A673 (cell line): ENCODE data around the gene TRDN. TPM values are rescaled to one million over a fixed set of nuclear protein-coding genes. Genes with fewer than 3 reads are reported as not detected.

Source experiments
- BruUV-seq: library from RNA; stranded (reverse); fragments of 400-500 nt; replicated peaks from 2 replicates; lab custom pipeline; 2021; lab: Mats Ljungman, UMichigan
- CTCF ChIA-PET: fragments of 300-600 bp; sonication (Branson Sonifier 250); formaldehyde crosslinking; loops from one replicate; lab custom pipeline; 2022; ENCODE audit warnings: antibody characterized with exemption; lab: Charles Lee
- POLR2A ChIA-PET: fragments of 300-600 bp; sonication (Branson Sonifier 250); formaldehyde crosslinking; loops from one replicate; lab custom pipeline; 2022; ENCODE audit warnings: antibody characterized with exemption; ENCODE audit not compliant: low non-redundant PET; lab: Charles Lee
- DNase-seq: peaks from one replicate; pipeline ENCODE4 v3.0.0-alpha.2; 2015; ENCODE audit warnings: low spot score
- H3K27ac ChIP-seq: fragments of 200-600 bp; sonication (generic); 2 replicates; pipeline ENCODE4 v1.5.1; 2016; ENCODE audit warnings: mixed run types, low read depth, mild to moderate bottlenecking, mixed read lengths, antibody characterized with exemption, low read length; ENCODE audit not compliant: poor library complexity, severe bottlenecking
- H3K27me3 ChIP-seq: fragments of 200-600 bp; sonication (generic); replicated peaks from 2 replicates; pipeline ENCODE4 v1.6.1; 2017; ENCODE audit warnings: mixed run types, low read depth, mild to moderate bottlenecking, mixed read lengths, antibody characterized with exemption, low read length; ENCODE audit not compliant: insufficient read depth, poor library complexity
- H3K36me3 ChIP-seq: fragments of 200-600 bp; sonication (generic); 2 replicates; pipeline ENCODE4 v1.6.1; 2016; ENCODE audit warnings: mixed run types, mild to moderate bottlenecking, mixed read lengths, antibody characterized with exemption, low read length; ENCODE audit not compliant: insufficient read depth, poor library complexity, severe bottlenecking
- H3K4me1 ChIP-seq: fragments of 200-600 bp; sonication (generic); 2 replicates; pipeline ENCODE4 v1.6.1; 2017; ENCODE audit warnings: mixed run types, mild to moderate bottlenecking, mixed read lengths, antibody characterized with exemption, low read length; ENCODE audit not compliant: insufficient read depth, poor library complexity, severe bottlenecking
- H3K4me3 ChIP-seq: fragments of 200-600 bp; sonication (generic); 2 replicates; pipeline ENCODE4 v1.5.1; 2016; ENCODE audit warnings: low read depth, mixed run types, mild to moderate bottlenecking, mixed read lengths, low read length; ENCODE audit not compliant: poor library complexity, severe bottlenecking
- H3K9me3 ChIP-seq: fragments of 200-600 bp; sonication (generic); 2 replicates; pipeline ENCODE4 v1.6.1; 2016; ENCODE audit warnings: mixed run types, low read depth, mild to moderate bottlenecking, mixed read lengths, antibody characterized with exemption, low read length; ENCODE audit not compliant: poor library complexity, severe bottlenecking
- CTCF ChIP-seq: fragments of 300-800, 200-600 bp; sonication (generic); conservative IDR thresholded peaks from 2 replicates; pipeline ENCODE4 v1.5.1; 2017; ENCODE audit warnings: low read depth, mild to moderate bottlenecking, antibody characterized with exemption, low read length, moderate library complexity, mixed read lengths
- EZH2 ChIP-seq: fragments of 200-600 bp; sonication (generic); IDR thresholded peaks from 2 replicates; pipeline ENCODE4 v1.6.1; 2017; ENCODE audit warnings: borderline replicate concordance, low read depth, mild to moderate bottlenecking, mixed read lengths, antibody characterized with exemption, low read length; ENCODE audit not compliant: poor library complexity, severe bottlenecking
- intact Hi-C: fragments of 100-400 bp; cut with micrococcal nuclease; formaldehyde crosslinking; loops from one replicate; pipeline ENCODE4 v1.10.0; 2022; ENCODE audit not compliant: unreplicated experiment
- total RNA-seq: library from RNA; stranded (reverse); gene quantifications from 2 replicates; pipeline ENCODE4 v1.2.3, GENCODE V29; 2021

The TRDN gene
- total RNA-seq, 1 experiment from 2014 or later, result 3.8 TPM

- no peaks in the 10 kb centered on the region for H3K9me3 ChIP-seq
These were observed 90.2 kb downstream of the TRDN start for GRCh38 chr6:123546537-123546936.

GRCh38 chr6:123541462-123541861 is 95.3 kb downstream of the TRDN start:
- H3K36me3 ChIP-seq, result no peaks in the 10 kb centered on the region
- TF ChIP-seq EZH2 (no peak), CTCF (no peak)
- no peaks in the 10 kb centered on the region for H3K4me1 ChIP-seq
- no peak overlapping the region for H3K4me3 ChIP-seq
- ChIA-PET POLR2A (no interaction called here), CTCF (no interaction called here)
- intact Hi-C loops, result no loop called here
- H3K27me3 ChIP-seq, result no peaks in the 10 kb centered on the region
- no peak for DNase-seq
- BruUV-seq, result no TSS peak
- H3K27ac ChIP-seq, result no peak overlapping the region
- no peaks in the 10 kb centered on the region for H3K9me3 ChIP-seq

More at GRCh38 chr6:123546537-123546936, 90.2 kb downstream of the TRDN start:
- CTCF ChIA-PET, result no interaction called here
- TF ChIP-seq CTCF, result no peak
- TF ChIP-seq EZH2, result no peak
- intact Hi-C loops, result no loop called here
- Histone ChIP-seq H3K27me3 (no peaks in the 10 kb centered on the region), H3K4me1 (no peaks in the 10 kb centered on the region), H3K27ac (no peak overlapping the region), H3K4me3 (no peak overlapping the region), H3K36me3 (no peaks in the 10 kb centered on the region)
- POLR2A ChIA-PET, result no interaction called here
- no peak for DNase-seq
- BruUV-seq, result no TSS peak

DNA sequence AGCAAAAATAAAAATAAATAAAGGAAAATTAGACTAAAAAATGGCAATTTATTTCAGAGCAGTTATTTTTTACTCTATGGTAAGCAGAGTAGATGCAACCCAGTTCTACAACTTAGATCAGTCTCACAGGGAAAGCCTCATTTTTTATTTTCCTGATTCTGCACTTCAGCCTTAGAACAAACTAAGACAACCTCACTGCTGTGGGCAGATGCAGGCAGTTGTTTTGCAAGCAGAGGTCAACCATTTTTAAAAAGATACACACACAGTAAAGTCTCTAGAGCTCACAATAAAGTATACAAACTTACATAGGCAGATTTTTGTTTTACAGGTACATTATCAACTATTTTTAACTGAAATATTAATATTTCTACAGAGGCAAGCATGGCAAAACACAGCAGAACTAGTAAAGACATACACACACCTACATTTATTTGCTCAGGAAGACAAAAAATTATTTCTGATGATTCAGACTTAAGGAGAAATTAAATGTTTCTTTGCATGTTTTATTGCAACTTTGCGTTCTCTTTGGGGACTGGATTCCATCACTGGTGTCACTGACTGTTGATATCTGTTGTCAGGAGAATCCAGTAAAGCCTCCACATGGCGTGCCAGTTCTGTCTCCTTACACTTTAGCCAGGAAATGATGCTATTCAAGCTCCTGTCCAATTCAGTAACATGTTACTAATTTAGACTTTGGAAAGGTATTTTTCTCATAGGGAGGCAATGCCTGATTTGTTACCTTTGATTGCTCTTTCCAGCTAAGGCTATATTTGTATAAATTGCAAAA is 102.7 kb downstream of the TRDN start:
- DNase-seq, result no peak
- intact Hi-C loops, result no loop called here
- POLR2A ChIA-PET, result no interaction called here
- Histone ChIP-seq H3K9me3 (no peaks in the 10 kb centered on the region), H3K4me1 (peaks cover 8% of the 10 kb centered on the region), H3K27ac (no peak overlapping the region), H3K4me3 (no peak overlapping the region), H3K27me3 (no peaks in the 10 kb centered on the region), H3K36me3 (no peaks in the 10 kb centered on the region)
- CTCF ChIA-PET, result no interaction called here
- TF ChIP-seq EZH2, result no peak
- TF ChIP-seq CTCF, result no peak
- BruUV-seq, result no TSS peak
